Measurements from ENCODE around the gene VWA5A. TPM values are rescaled to one million over a fixed set of nuclear protein-coding genes. Genes with fewer than 3 reads are reported as not detected.

VWA5A gene
- total RNA-seq, 3 donors from 2014 or later (not counting 1 experiment from before 2014, with no cell fraction given): 9.2 to 12.9 (median 11.8) TPM

DNA sequence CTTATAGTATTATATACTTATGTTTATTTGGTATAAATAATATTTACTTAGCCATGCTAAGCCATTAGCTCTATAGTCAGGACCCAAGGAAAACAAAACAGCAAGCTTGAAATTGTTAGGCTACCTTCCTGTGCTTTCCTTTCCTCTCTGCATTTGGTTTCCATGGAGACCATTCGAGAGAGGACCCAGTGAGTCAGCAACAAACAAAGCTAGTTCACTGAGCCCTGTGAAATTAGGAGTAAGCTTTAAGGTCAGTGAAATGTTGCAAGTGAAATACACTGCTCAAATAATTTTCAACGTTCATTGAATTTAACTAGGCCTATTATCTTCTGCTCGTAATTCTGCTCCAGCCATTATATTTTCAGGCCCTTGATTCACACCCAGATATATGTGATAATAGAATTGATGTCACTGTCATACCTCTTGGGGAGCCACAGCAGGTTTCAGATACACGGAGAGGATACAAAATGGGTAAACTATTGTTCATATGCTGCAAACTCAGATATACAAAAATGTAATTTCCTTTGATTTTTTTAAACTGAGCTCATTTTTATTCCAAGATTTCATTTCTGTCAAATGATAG, 58.8 kb downstream of the VWA5A start:
- H3K36me3 ChIP-seq (ENCODE audit: control insufficient read depth, insufficient read depth, low read length): no peaks in the 10 kb centered on the region
- no CpG with 5 or more reads among the region's 4 CpGs for WGBS (ENCODE audit: insufficient coverage)
- Mint-ChIP-seq H3K4me3 (no peak overlapping the region), H3K27me3 (ENCODE audit: low read depth in 2 of 2) (no peaks in the 10 kb centered on the region), H3K9me3 (no peaks in the 10 kb centered on the region), H3K36me3 (no peaks in the 10 kb centered on the region), H3K4me1 (peaks cover 0 to 5% of the 10 kb centered on the region in 2 donors), H3K27ac (no peak overlapping the region)
- no peak overlapping the region for H3K27ac ChIP-seq (ENCODE audit: low read length)
- TF ChIP-seq CTCF (IDR thresholded peaks at IDR 0.05): no peak
- H3K4me1 ChIP-seq (ENCODE audit: control insufficient read depth, insufficient read depth, low read length): no peaks in the 10 kb centered on the region
- no peak for ATAC-seq
- no peak for DNase-seq
- H3K9me3 ChIP-seq (ENCODE audit: control insufficient read depth, insufficient read depth, low read length): no peaks in the 10 kb centered on the region
- H3K4me3 ChIP-seq (ENCODE audit: low read length): no peak overlapping the region
- intact Hi-C loops (cut with micrococcal nuclease): no loop called here
- H3K27me3 ChIP-seq (ENCODE audit: control insufficient read depth, insufficient read depth, low read length): no peaks in the 10 kb centered on the region

DNA sequence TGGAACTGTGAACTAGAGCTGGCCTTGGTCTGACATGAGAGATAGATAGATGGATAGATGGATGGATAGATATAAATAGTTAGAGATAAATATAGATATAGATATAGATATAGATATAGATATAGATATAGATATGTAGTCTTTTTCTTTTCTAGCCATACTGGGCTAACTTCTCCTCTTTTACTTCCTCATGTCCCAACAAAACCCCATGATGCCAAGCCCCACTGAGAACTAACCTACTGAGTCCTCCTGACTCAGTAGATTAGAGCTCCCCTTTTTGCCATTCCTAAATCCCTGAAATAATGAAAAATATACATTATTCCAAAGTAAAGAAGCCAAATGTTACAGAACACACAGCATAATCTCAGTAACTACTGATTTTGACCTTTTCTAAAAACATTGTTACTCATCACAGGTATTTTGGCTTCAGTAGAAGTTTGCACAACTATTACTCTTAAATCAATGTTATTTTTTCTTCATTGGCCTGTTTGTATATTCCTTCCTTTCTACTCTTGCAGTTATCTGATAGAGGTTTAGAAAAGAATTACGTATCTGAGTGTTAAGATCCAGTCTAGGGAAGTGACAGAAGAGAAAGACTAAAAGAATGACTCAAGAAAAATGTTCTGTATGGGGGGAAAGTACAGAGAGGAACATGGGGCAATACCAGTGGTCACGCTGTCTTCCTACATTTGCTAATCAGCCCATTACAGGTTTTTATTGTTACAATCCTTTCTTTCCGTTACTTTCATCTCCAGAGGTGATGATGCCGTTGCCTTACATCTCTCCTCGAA, 61.9 kb downstream of the VWA5A start:
- H3K27me3 Mint-ChIP-seq (ENCODE audit: low read depth in 2 of 2): peaks cover 3 to 14% of the 10 kb centered on the region in 2 donors
- intact Hi-C loops (cut with micrococcal nuclease): no loop called here
- Histone ChIP-seq H3K36me3 (ENCODE audit: control insufficient read depth, insufficient read depth, low read length) (no peaks in the 10 kb centered on the region), H3K4me1 (ENCODE audit: control insufficient read depth, insufficient read depth, low read length) (no peaks in the 10 kb centered on the region), H3K27ac (ENCODE audit: low read length) (no peak overlapping the region), H3K27me3 (ENCODE audit: control insufficient read depth, insufficient read depth, low read length) (no peaks in the 10 kb centered on the region), H3K4me3 (ENCODE audit: low read length) (no peak overlapping the region), H3K9me3 (ENCODE audit: control insufficient read depth, insufficient read depth, low read length) (no peaks in the 10 kb centered on the region)
- TF ChIP-seq CTCF (IDR thresholded peaks at IDR 0.05): no peak
- WGBS (ENCODE audit: insufficient coverage): 88% methylated on average over 4 of the region's 5 CpGs
- H3K9me3 Mint-ChIP-seq: no peaks in the 10 kb centered on the region
- H3K4me1 Mint-ChIP-seq: no peaks in the 10 kb centered on the region
- DNase-seq (no peak), ATAC-seq (peak in 1 of 3 donors; percentile 80)
- H3K4me3 Mint-ChIP-seq: no peak overlapping the region
- no peaks in the 10 kb centered on the region for H3K36me3 Mint-ChIP-seq
- no peak overlapping the region for H3K27ac Mint-ChIP-seq

GRCh38 chr11:124179310-124179709, 64.1 kb downstream of the VWA5A start:
- H3K4me1 ChIP-seq (ENCODE audit: control insufficient read depth, insufficient read depth, low read length): no peaks in the 10 kb centered on the region
- Mint-ChIP-seq H3K27me3 (ENCODE audit: low read depth in 2 of 2) (peaks cover 6 to 19% of the 10 kb centered on the region in 2 donors), H3K4me1 (no peaks in the 10 kb centered on the region), H3K9me3 (no peaks in the 10 kb centered on the region), H3K4me3 (no peak overlapping the region), H3K36me3 (no peaks in the 10 kb centered on the region), H3K27ac (no peak overlapping the region)
- ATAC-seq (no peak), DNase-seq (no peak)
- H3K36me3 ChIP-seq (ENCODE audit: control insufficient read depth, insufficient read depth, low read length): no peaks in the 10 kb centered on the region
- no peak for TF ChIP-seq CTCF (IDR thresholded peaks at IDR 0.05)
- H3K9me3 ChIP-seq (ENCODE audit: control insufficient read depth, insufficient read depth, low read length): no peaks in the 10 kb centered on the region
- no peaks in the 10 kb centered on the region for H3K27me3 ChIP-seq (ENCODE audit: control insufficient read depth, insufficient read depth, low read length)
- intact Hi-C loops (cut with micrococcal nuclease): no loop called here
- H3K4me3 ChIP-seq (ENCODE audit: low read length): no peak overlapping the region
- no CpG with 5 or more reads among the region's 1 CpG for WGBS (ENCODE audit: insufficient coverage)
- no peak overlapping the region for H3K27ac ChIP-seq (ENCODE audit: low read length)
